K562 (cell line): Measurements from ENCODE around the gene CKM. TPM values are rescaled to one million over a fixed set of nuclear protein-coding genes. Genes with fewer than 3 reads are reported as not detected.

Source experiments
- ATF1 ChIP-seq, 2 experiments: fragments of 450-650 bp in 1 of 2; IDR thresholded peaks; 2 replicates each; pipeline ENCODE4 v1.6.1; 2016; ENCODE audit warnings: missing compliant biosample characterization in 1 of 2, missing genetic modification characterization in 1 of 2
- CBX5 ChIP-seq: IDR thresholded peaks from 2 replicates; pipeline ENCODE4 v1.6.1; 2014; ENCODE audit warnings: low read depth, borderline replicate concordance
- CHAMP1 ChIP-seq: fragments of 450-650 bp; IDR thresholded peaks from 2 replicates; pipeline ENCODE4 v1.6.1; 2016; ENCODE audit warnings: mild to moderate bottlenecking
- EP400 ChIP-seq: fragments of 450-650 bp; IDR thresholded peaks from 2 replicates; pipeline ENCODE4 v1.6.1; 2017; ENCODE audit warnings: antibody characterized with exemption, mild to moderate bottlenecking, moderate library complexity
- EZH2 ChIP-seq: IDR thresholded peaks from 2 replicates; pipeline ENCODE4 v1.6.1; 2012; ENCODE audit warnings: low read depth, mild to moderate bottlenecking, inconsistent platforms, low read length, borderline replicate concordance
- FOXA3 ChIP-seq, 2 experiments: fragments of 450-650 bp in 1 of 2; sonication (generic) in 1 of 2; formaldehyde crosslinking; IDR thresholded peaks in 1 of 2; conservative IDR thresholded peaks in 1 of 2; 2 replicates each; pipeline versions ENCODE4 v1.4.0 to v1.8.0; 2020 to 2022; ENCODE audit warnings: mild to moderate bottlenecking in 2 of 2, missing genetic modification reagents in 1 of 2
- GTF2F1 ChIP-seq: IDR thresholded peaks from 2 replicates; pipeline ENCODE4 v1.6.1; 2011; ENCODE audit warnings: low read depth, low read length, improper control_type of control experiment
- HES1 ChIP-seq: fragments of 450-650 bp; IDR thresholded peaks from 2 replicates; pipeline ENCODE4 v1.6.1; 2016; ENCODE audit warnings: low read depth, mild to moderate bottlenecking, moderate library complexity
- HMG20B ChIP-seq: fragments of 250-450 bp; sonication (Bioruptor Pico); IDR thresholded peaks from 2 replicates; pipeline ENCODE4 v1.5.0; 2021; ENCODE audit warnings: mild to moderate bottlenecking
- POLR2B ChIP-seq: fragments of 450-650 bp; IDR thresholded peaks from 2 replicates; pipeline ENCODE4 v1.6.1; 2018; ENCODE audit warnings: low read depth; ENCODE audit not compliant: partially characterized antibody
- RBM25 ChIP-seq: fragments of 200-400 bp; formaldehyde crosslinking; IDR thresholded peaks from 2 replicates; pipeline ENCODE4 v1.6.1; 2018; ENCODE audit warnings: low read length, low read depth, moderate library complexity; ENCODE audit not compliant: severe bottlenecking
- SOX6 ChIP-seq: fragments of 450-650 bp; IDR thresholded peaks from 2 replicates; pipeline ENCODE4 v1.6.1; 2014; ENCODE audit warnings: mild to moderate bottlenecking
- STAT5B ChIP-seq: fragments of 250-450 bp; sonication (Bioruptor Pico); IDR thresholded peaks from 2 replicates; pipeline ENCODE4 v1.8.0; 2021; ENCODE audit warnings: mild to moderate bottlenecking, inconsistent platforms
- TBP ChIP-seq: optimal IDR thresholded peaks from 2 replicates; pipeline ENCODE3; 2011; ENCODE audit warnings: low read depth, low read length, improper control_type of control experiment
- TFAP4 ChIP-seq: sonication (generic); formaldehyde crosslinking; IDR thresholded peaks from 2 replicates; pipeline ENCODE4 v1.8.0; 2022; ENCODE audit warnings: missing genetic modification reagents, mild to moderate bottlenecking, moderate library complexity, borderline replicate concordance
- ZNF133 ChIP-seq: fragments of 250-450 bp; sonication (Bioruptor Pico); IDR thresholded peaks from 2 replicates; pipeline ENCODE4 v1.4.0; 2020; ENCODE audit warnings: mild to moderate bottlenecking
- ZNF224 ChIP-seq: sonication (generic); formaldehyde crosslinking; IDR thresholded peaks from 2 replicates; pipeline ENCODE4 v1.8.0; 2022; ENCODE audit warnings: mild to moderate bottlenecking, missing genetic modification reagents
- ZNF239 ChIP-seq: fragments of 250-450 bp; sonication (Bioruptor Pico); IDR thresholded peaks from 2 replicates; pipeline ENCODE4 v1.4.0; 2020; ENCODE audit warnings: mild to moderate bottlenecking
- ZNF3 ChIP-seq: fragments of 250-450 bp; sonication (Bioruptor Pico); IDR thresholded peaks from 2 replicates; pipeline ENCODE4 v1.5.0; 2021; ENCODE audit warnings: mild to moderate bottlenecking, moderate library complexity
- ZNF431 ChIP-seq: sonication (generic); formaldehyde crosslinking; IDR thresholded peaks from 2 replicates; pipeline ENCODE4 v1.8.0; 2022; ENCODE audit warnings: mild to moderate bottlenecking, missing genetic modification reagents
- ZNF609 ChIP-seq: sonication (generic); formaldehyde crosslinking; IDR thresholded peaks from 2 replicates; pipeline ENCODE4 v1.8.1; 2023; ENCODE audit warnings: missing genetic modification reagents, mild to moderate bottlenecking, borderline replicate concordance
- ZNF668 ChIP-seq: fragments of 250-450 bp; sonication (Bioruptor Pico); IDR thresholded peaks from 2 replicates; pipeline ENCODE4 v1.8.0; 2022; ENCODE audit warnings: mild to moderate bottlenecking, inconsistent platforms
- ZSCAN32 ChIP-seq: fragments of 450-650 bp; formaldehyde crosslinking; IDR thresholded peaks from 2 replicates; pipeline ENCODE4 v1.4.0; 2020; ENCODE audit warnings: mild to moderate bottlenecking, moderate library complexity
- polyA plus RNA-seq, 8 experiments: library from polyadenylated mRNA; depleted of rRNA in 4 of 8; stranded (reverse) in 5 of 8; unstranded in 3 of 8; fragments of >200 nt; fragmentation: Nextera tagmentation in 2 of 8; fragmentation: Illumina TruSeq in 1 of 8; extraction: Ambion mirVana in 2 of 8; extraction: Trizol in 1 of 8; gene quantifications; 2 replicates each; pipeline versions ENCODE4 v1.2.1 to v1.2.3, GENCODE V29; 2011 to 2014; ENCODE audit warnings: inconsistent platforms in 1 of 8, missing spikeins in 1 of 8
- total RNA-seq, 7 experiments: library from RNA; depleted of rRNA in 6 of 7; stranded (reverse); fragments of >200 nt in 6 of 7; fragmentation: Illumina TruSeq in 2 of 7; extraction: Trizol in 2 of 7; gene quantifications; 2 replicates each; pipeline versions ENCODE4 v1.2.1 to v1.2.3, GENCODE V29; 2011 to 2021; ENCODE audit warnings: low replicate concordance in 1 of 7

The CKM gene
- total and polyA plus RNA-seq, 9 of the 15 experiments (the other 6 are each of a cell fraction or from before 2014, with no cell fraction given): 0.06 to 0.17 (median 0.09) TPM; not detected in 4

GRCh38 chr19:45295873-45296272 lies 26.8 kb downstream of the CKM start (continued):
- no peak for TF ChIP-seq ZNF609 (CRISPR knock-in tag)
- TF ChIP-seq FOXA3 (CRISPR knock-in tag; conservative IDR thresholded peaks at IDR 0.05 in 1 of 2, IDR thresholded peaks at IDR 0.05 in 1 of 2): no peak
- no peak for TF ChIP-seq ZNF224
- TF ChIP-seq ZNF3: no peak
- no peak for TF ChIP-seq HES1
- no peak for TF ChIP-seq EP400
- no peak for TF ChIP-seq STAT5B (CRISPR knock-in tag)
- TF ChIP-seq CHAMP1: no peak
- no peak for TF ChIP-seq CBX5
- no peak for TF ChIP-seq TFAP4 (CRISPR knock-in tag)
- TF ChIP-seq ZNF431 (CRISPR knock-in tag): no peak
- no peak for TF ChIP-seq EZH2
- TF ChIP-seq ZNF239 (CRISPR knock-in tag): no peak
- TF ChIP-seq ZNF133: no peak
- no peak for TF ChIP-seq SOX6
- no peak for TF ChIP-seq ZNF668 (CRISPR knock-in tag)
- TF ChIP-seq HMG20B (CRISPR knock-in tag): no peak
- no peak for TF ChIP-seq ATF1 (CRISPR knock-in tag; IDR thresholded peaks at IDR 0.05)
- TF ChIP-seq ATF1 (tag; IDR thresholded peaks at IDR 0.05): no peak
- no peak for TF ChIP-seq GTF2F1
- TF ChIP-seq RBM25: peak; percentile 96
- TF ChIP-seq TBP: no peak
- TF ChIP-seq POLR2B: no peak
- no peak for TF ChIP-seq ZSCAN32 (CRISPR knock-in tag)
